GM18508 (cell line): ENCODE results near the gene CELF5.

Experiments
- ATAC-seq: cut with Tn5 transposase; IDR thresholded peaks from one replicate; pipeline ENCODE4 v1.9.1; 2021; ENCODE audit warnings: moderate number of reproducible peaks; ENCODE audit not compliant: insufficient read depth, unreplicated experiment

The CELF5 gene

GRCh38 chr19:3236272-3236671 is 11.8 kb downstream of the CELF5 start:
- no peak for ATAC-seq

GRCh38 chr19:3238066-3238561 is 13.7 kb downstream of the CELF5 start:
- no peak for ATAC-seq

GRCh38 chr19:3239367-3239766 is 14.9 kb downstream of the CELF5 start:
- no peak for ATAC-seq

- ATAC-seq: no peak
Measured at GRCh38 chr19:3243819-3244700, 19.6 kb downstream of the CELF5 start.

GRCh38 chr19:3245050-3245449 is 20.6 kb downstream of the CELF5 start:
- ATAC-seq: no peak

- ATAC-seq: no peak
Measured at GRCh38 chr19:3248728-3249326, 24.4 kb downstream of the CELF5 start.

GRCh38 chr19:3249408-3249807 is 24.9 kb downstream of the CELF5 start:
- no peak for ATAC-seq

- ATAC-seq: no peak
Measured at GRCh38 chr19:3250675-3251074, 26.2 kb downstream of the CELF5 start.

- no peak for ATAC-seq
Measured at GRCh38 chr19:3251229-3251628, 26.8 kb downstream of the CELF5 start.

GRCh38 chr19:3252650-3253049 is 28.2 kb downstream of the CELF5 start:
- no peak for ATAC-seq

- ATAC-seq: no peak
Measured at GRCh38 chr19:3253270-3253669, 28.8 kb downstream of the CELF5 start.

- no peak for ATAC-seq
Measured at GRCh38 chr19:3254520-3254919, 30.1 kb downstream of the CELF5 start.

- no peak for ATAC-seq
Measured at GRCh38 chr19:3257071-3257470, 32.6 kb downstream of the CELF5 start.

- no peak for ATAC-seq
Measured at GRCh38 chr19:3262362-3262761, 37.9 kb downstream of the CELF5 start.

GRCh38 chr19:3263866-3264265 is 39.4 kb downstream of the CELF5 start:
- no peak for ATAC-seq

- no peak for ATAC-seq
Measured at GRCh38 chr19:3265432-3265831, 41.0 kb downstream of the CELF5 start.

GRCh38 chr19:3266092-3266693 is 41.7 kb downstream of the CELF5 start:
- ATAC-seq: no peak

GRCh38 chr19:3266792-3267514 is 42.5 kb downstream of the CELF5 start:
- no peak for ATAC-seq

- no peak for ATAC-seq
Measured at GRCh38 chr19:3268326-3268725, 43.9 kb downstream of the CELF5 start.

GRCh38 chr19:3268763-3269162 is 44.3 kb downstream of the CELF5 start:
- ATAC-seq: no peak
